ENCODE results near the gene RAB11A. TPM values are rescaled to one million over a fixed set of nuclear protein-coding genes. Genes with fewer than 3 reads are reported as not detected.

The RAB11A gene
- total RNA-seq, 1 donor from 2014 or later, result 247 TPM

DNA sequence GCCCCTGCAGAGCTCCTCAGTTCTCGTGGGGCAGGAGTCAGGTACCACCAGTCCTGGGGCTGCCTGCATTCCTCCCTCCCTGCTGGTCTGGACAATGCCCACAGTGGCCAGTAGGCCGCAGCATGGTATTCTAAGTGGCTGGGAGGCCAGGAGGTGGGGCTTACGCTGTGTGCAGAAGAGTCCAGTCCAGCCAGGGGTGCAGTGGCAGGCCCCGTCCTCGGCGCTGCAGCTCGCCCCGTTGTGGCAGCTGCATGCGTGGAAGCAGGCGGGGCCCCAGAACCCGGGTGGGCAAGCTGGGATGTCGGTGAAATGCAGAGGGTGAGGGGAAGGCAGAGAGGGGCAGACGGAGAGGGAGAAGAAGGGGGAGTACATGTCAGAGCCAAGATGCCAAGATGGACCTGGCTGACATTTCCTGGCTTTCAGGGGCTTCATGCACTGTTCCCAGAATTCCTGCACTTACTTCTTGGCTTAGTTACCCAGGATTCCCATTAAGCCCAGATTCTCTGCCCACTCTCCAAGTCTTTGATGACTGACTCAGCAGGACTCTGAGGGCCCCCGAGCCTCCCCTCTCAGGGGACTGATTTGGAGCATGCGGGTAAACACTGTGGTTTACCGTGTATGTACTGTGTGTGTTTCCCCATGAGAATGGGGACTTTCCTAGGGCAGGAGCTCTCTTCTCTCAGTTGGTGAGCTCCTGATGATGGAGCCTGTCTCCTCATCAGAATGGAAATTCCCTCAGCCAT lies 47.5 kb downstream of the RAB11A start:
- no peaks in the 10 kb centered on the region for H3K36me3 ChIP-seq (ENCODE audit: insufficient read depth, low read length)
- FAIRE-seq, result no peak
- TF ChIP-seq, protein P1, sequence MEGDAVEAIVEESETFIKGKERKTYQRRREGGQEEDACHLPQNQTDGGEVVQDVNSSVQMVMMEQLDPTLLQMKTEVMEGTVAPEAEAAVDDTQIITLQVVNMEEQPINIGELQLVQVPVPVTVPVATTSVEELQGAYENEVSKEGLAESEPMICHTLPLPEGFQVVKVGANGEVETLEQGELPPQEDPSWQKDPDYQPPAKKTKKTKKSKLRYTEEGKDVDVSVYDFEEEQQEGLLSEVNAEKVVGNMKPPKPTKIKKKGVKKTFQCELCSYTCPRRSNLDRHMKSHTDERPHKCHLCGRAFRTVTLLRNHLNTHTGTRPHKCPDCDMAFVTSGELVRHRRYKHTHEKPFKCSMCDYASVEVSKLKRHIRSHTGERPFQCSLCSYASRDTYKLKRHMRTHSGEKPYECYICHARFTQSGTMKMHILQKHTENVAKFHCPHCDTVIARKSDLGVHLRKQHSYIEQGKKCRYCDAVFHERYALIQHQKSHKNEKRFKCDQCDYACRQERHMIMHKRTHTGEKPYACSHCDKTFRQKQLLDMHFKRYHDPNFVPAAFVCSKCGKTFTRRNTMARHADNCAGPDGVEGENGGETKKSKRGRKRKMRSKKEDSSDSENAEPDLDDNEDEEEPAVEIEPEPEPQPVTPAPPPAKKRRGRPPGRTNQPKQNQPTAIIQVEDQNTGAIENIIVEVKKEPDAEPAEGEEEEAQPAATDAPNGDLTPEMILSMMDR (IDR thresholded peaks at IDR 0.05; ENCODE audit: insufficient read depth, low read depth, low read length), result peak; percentile 56
- TF ChIP-seq EZH2 (IDR thresholded peaks at IDR 0.05; ENCODE audit: insufficient read depth, low read length), result no peak

DNA sequence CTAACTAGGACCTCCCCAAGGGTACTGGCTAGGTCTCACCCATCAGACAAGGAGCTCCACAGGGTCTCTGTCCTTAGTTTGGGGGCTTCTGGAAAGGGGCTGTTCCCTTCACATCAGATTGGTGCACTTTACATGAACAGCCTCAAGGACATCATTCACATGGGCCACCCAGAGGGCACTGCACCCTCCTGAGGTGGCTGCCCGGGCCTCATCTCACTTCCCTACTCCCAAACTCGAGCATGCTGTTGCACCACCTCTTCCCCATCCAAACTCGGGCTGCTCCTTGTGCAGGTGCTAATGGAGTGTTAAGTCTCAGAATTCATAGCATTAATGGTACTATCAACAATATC lies 48.1 kb downstream of the RAB11A start:
- Histone ChIP-seq H4K20me1 (ENCODE audit: insufficient read depth, low read length) (peaks cover 37% of the 10 kb centered on the region), H3K4me2 (ENCODE audit: low read length) (no peak overlapping the region), H2AFZ (ENCODE audit: low read depth, low read length) (no peak overlapping the region), H3K27ac (ENCODE audit: low read depth, low read length) (no peak overlapping the region), H3K9me3 (ENCODE audit: insufficient read depth, low read depth, low read length) (no peaks in the 10 kb centered on the region), H3K9ac (ENCODE audit: low read length) (no peak overlapping the region), H3K36me3 (ENCODE audit: insufficient read depth, low read length) (no peaks in the 10 kb centered on the region), H3K4me3 (ENCODE audit: insufficient read depth, low read depth, low read length) (no peak overlapping the region), H3K79me2 (ENCODE audit: insufficient read depth, low read length) (no peaks in the 10 kb centered on the region), H3K27me3 (ENCODE audit: insufficient read depth, low read length) (no peaks in the 10 kb centered on the region), H3K4me1 (ENCODE audit: insufficient read depth, low read length) (peaks cover 5% of the 10 kb centered on the region)
- Mint-ChIP-seq H3K27ac (ENCODE audit: unreplicated experiment) (no peak overlapping the region), H3K9me3 (ENCODE audit: unreplicated experiment) (no peaks in the 10 kb centered on the region), H3K4me3 (ENCODE audit: unreplicated experiment) (no peak overlapping the region), H3K4me1 (ENCODE audit: low read depth, unreplicated experiment) (peaks cover 2% of the 10 kb centered on the region), H3K27me3 (ENCODE audit: low read depth, unreplicated experiment) (no peaks in the 10 kb centered on the region), H3K36me3 (ENCODE audit: low read depth, unreplicated experiment) (peaks cover 2% of the 10 kb centered on the region)
- DNase-seq (ENCODE audit: low read depth) (no peak), FAIRE-seq (no peak)
- no peak for TF ChIP-seq EZH2 (IDR thresholded peaks at IDR 0.05; ENCODE audit: insufficient read depth, low read length)
- TF ChIP-seq, protein P1 (IDR thresholded peaks at IDR 0.05; ENCODE audit: insufficient read depth, low read depth, low read length), result no peak

More for the DNA sequence above, 47.5 kb downstream of the RAB11A start:
- H3K9me3 ChIP-seq (ENCODE audit: insufficient read depth, low read depth, low read length), result no peaks in the 10 kb centered on the region
- peaks cover 36% of the 10 kb centered on the region for H4K20me1 ChIP-seq (ENCODE audit: insufficient read depth, low read length)
- H2AFZ ChIP-seq (ENCODE audit: low read depth, low read length), result no peak overlapping the region
- H3K27me3 ChIP-seq (ENCODE audit: insufficient read depth, low read length), result no peaks in the 10 kb centered on the region
- no peak overlapping the region for H3K4me3 ChIP-seq (ENCODE audit: insufficient read depth, low read depth, low read length)
- DNase-seq (ENCODE audit: low read depth), result peak; percentile 42
- no peak overlapping the region for H3K27ac ChIP-seq (ENCODE audit: low read depth, low read length)
- H3K27ac Mint-ChIP-seq (ENCODE audit: unreplicated experiment), result no peak overlapping the region
- no peak overlapping the region for H3K4me3 Mint-ChIP-seq (ENCODE audit: unreplicated experiment)
- peak overlapping the region; percentile 61 for H3K4me2 ChIP-seq (ENCODE audit: low read length)
- no peaks in the 10 kb centered on the region for H3K79me2 ChIP-seq (ENCODE audit: insufficient read depth, low read length)
- H3K9me3 Mint-ChIP-seq (ENCODE audit: unreplicated experiment), result no peaks in the 10 kb centered on the region
- peaks cover 5% of the 10 kb centered on the region for H3K4me1 ChIP-seq (ENCODE audit: insufficient read depth, low read length)
- peak overlapping the region; percentile 2 for H3K9ac ChIP-seq (ENCODE audit: low read length)
- H3K4me1 Mint-ChIP-seq (ENCODE audit: low read depth, unreplicated experiment), result peaks cover 2% of the 10 kb centered on the region
- H3K36me3 Mint-ChIP-seq (ENCODE audit: low read depth, unreplicated experiment), result peaks cover 2% of the 10 kb centered on the region
- no peaks in the 10 kb centered on the region for H3K27me3 Mint-ChIP-seq (ENCODE audit: low read depth, unreplicated experiment)

DNA sequence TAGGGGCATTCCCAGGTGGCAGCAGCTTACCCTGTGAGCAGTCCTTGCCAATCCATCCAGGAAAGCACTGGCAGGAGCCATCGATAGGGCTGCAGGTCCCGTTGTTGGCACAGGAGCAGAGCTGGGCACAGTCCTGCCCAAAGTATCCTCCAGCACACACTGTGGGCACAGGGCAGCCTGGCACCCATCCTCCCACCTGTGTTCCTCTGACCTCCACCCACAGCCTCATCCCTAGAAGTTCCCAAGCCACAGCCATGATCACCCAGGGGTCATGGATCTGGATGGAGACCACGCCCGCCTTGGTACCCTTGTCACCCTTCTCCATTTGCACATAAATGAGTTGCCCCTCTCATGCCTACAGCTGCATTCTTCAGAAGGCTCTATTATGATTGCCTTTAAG lies 48.6 kb downstream of the RAB11A start:
- Mint-ChIP-seq H3K27ac (ENCODE audit: unreplicated experiment) (no peak overlapping the region), H3K4me1 (ENCODE audit: low read depth, unreplicated experiment) (peaks cover 2% of the 10 kb centered on the region), H3K4me3 (ENCODE audit: unreplicated experiment) (no peak overlapping the region), H3K27me3 (ENCODE audit: low read depth, unreplicated experiment) (no peaks in the 10 kb centered on the region), H3K9me3 (ENCODE audit: unreplicated experiment) (no peaks in the 10 kb centered on the region), H3K36me3 (ENCODE audit: low read depth, unreplicated experiment) (peaks cover 4% of the 10 kb centered on the region)
- TF ChIP-seq, protein P1 (IDR thresholded peaks at IDR 0.05; ENCODE audit: insufficient read depth, low read depth, low read length), result no peak
- TF ChIP-seq EZH2 (IDR thresholded peaks at IDR 0.05; ENCODE audit: insufficient read depth, low read length), result no peak
- H3K27ac ChIP-seq (ENCODE audit: low read depth, low read length), result no peak overlapping the region
- peaks cover 38% of the 10 kb centered on the region for H4K20me1 ChIP-seq (ENCODE audit: insufficient read depth, low read length)
- H3K79me2 ChIP-seq (ENCODE audit: insufficient read depth, low read length), result no peaks in the 10 kb centered on the region
- no peak for FAIRE-seq
- H3K9me3 ChIP-seq (ENCODE audit: insufficient read depth, low read depth, low read length), result no peaks in the 10 kb centered on the region
- no peak overlapping the region for H3K9ac ChIP-seq (ENCODE audit: low read length)
- H3K27me3 ChIP-seq (ENCODE audit: insufficient read depth, low read length), result no peaks in the 10 kb centered on the region
- DNase-seq (ENCODE audit: low read depth), result no peak
- peaks cover 5% of the 10 kb centered on the region for H3K4me1 ChIP-seq (ENCODE audit: insufficient read depth, low read length)
- H3K4me3 ChIP-seq (ENCODE audit: insufficient read depth, low read depth, low read length), result no peak overlapping the region
- no peak overlapping the region for H2AFZ ChIP-seq (ENCODE audit: low read depth, low read length)
- no peak overlapping the region for H3K4me2 ChIP-seq (ENCODE audit: low read length)
- H3K36me3 ChIP-seq (ENCODE audit: insufficient read depth, low read length), result no peaks in the 10 kb centered on the region

All from astrocyte (in vitro differentiated cells and primary cell).